Measurements from ENCODE around the gene KCNIP1.

- no peak for TF ChIP-seq CTCF (IDR thresholded peaks at IDR 0.05)
- TF ChIP-seq TCF7L2 (IDR thresholded peaks at IDR 0.05; ENCODE audit: low read depth, low read length): no peak
Observed at GRCh38 chr5:170491479-170491878, 12.3 kb upstream of the KCNIP1 start.

All from Panc1 (cell line).